ENCODE results near the gene NOSTRIN. TPM values are rescaled to one million over a fixed set of nuclear protein-coding genes. Genes with fewer than 3 reads are reported as not detected.

NOSTRIN gene
- total RNA-seq, 4 donors from 2014 or later = 40.0 to 91.6 (median 47.9) TPM

GRCh38 chr2:168907940-168908662 lies 105.7 kb downstream of the NOSTRIN start:
- Histone ChIP-seq H3K4me3 (no peak overlapping the region), H3K27me3 (peaks cover 11% of the 10 kb centered on the region), H3K36me3 (no peaks in the 10 kb centered on the region), H3K27ac (no peak overlapping the region), H3K4me1 (peaks cover 0 to 5% (median 2%) of the 10 kb centered on the region in 4 donors), H3K9me3 (no peaks in the 10 kb centered on the region)
- 90 to 92% methylated on average over 7 to 8 of the region's 8 CpGs for WGBS, 2 donors (ENCODE audit: low coverage in 1 of 2)
- intact Hi-C loops (cut with DNase I; ENCODE audit: low total_unique reads) = no loop called here
- in situ Hi-C loops (cut with MboI; ENCODE audit: low pct_ligation_motif_present in 1 of 4, low pct_unique_long_range_greater_than_20kb in 1 of 4, low sequenced_read_pairs in 3 of 4) = loop anchor here in 3 of 4 donors (25.0 kb wide), 3 partner anchors 146 to 771 kb away; no protein-coding TSS in a partner anchor
- TF ChIP-seq POLR2A (IDR thresholded peaks at IDR 0.05) (no peak), POLR2AphosphoS5 (IDR thresholded peaks at IDR 0.05) (no peak)
- no peak for DNase-seq

DNA sequence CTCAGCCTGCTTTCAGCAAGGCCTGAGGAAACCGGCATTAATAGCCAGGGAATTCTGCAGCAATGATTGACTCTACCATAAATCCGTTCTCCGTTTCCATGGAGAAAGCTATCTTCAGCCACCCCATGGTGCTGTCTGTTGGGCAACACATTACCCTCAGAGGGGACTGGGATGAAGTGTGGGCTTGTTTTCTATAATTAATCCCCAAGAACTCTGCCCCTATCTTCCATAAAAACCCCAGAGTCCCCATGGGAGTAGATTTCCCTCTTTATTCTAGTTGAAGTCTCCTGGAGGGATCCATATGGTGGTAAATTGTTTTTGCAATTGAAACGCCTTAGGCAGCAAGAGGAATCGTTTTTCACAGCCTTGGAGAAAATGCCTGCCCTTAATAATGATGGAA lies 107.9 kb downstream of the NOSTRIN start:
- Histone ChIP-seq H3K4me3 (no peak overlapping the region), H3K27ac (no peak overlapping the region), H3K4me1 (peaks cover 0 to 5% (median 2%) of the 10 kb centered on the region in 4 donors), H3K27me3 (peaks cover 9% of the 10 kb centered on the region), H3K36me3 (no peaks in the 10 kb centered on the region), H3K9me3 (no peaks in the 10 kb centered on the region)
- intact Hi-C loops (cut with DNase I; ENCODE audit: low total_unique reads) = no loop called here
- WGBS, 2 donors (ENCODE audit: low coverage in 1 of 2) = 79 to 81% methylated on average over 5 of the region's 5 CpGs
- in situ Hi-C loops (cut with MboI; ENCODE audit: low pct_ligation_motif_present in 1 of 4, low pct_unique_long_range_greater_than_20kb in 1 of 4, low sequenced_read_pairs in 3 of 4) = loop anchor here in 3 of 4 donors (25.0 kb wide), 3 partner anchors 148 to 773 kb away; no protein-coding TSS in a partner anchor
- DNase-seq = no peak
- no peak for TF ChIP-seq POLR2AphosphoS5 (IDR thresholded peaks at IDR 0.05)
- TF ChIP-seq, protein P1, sequence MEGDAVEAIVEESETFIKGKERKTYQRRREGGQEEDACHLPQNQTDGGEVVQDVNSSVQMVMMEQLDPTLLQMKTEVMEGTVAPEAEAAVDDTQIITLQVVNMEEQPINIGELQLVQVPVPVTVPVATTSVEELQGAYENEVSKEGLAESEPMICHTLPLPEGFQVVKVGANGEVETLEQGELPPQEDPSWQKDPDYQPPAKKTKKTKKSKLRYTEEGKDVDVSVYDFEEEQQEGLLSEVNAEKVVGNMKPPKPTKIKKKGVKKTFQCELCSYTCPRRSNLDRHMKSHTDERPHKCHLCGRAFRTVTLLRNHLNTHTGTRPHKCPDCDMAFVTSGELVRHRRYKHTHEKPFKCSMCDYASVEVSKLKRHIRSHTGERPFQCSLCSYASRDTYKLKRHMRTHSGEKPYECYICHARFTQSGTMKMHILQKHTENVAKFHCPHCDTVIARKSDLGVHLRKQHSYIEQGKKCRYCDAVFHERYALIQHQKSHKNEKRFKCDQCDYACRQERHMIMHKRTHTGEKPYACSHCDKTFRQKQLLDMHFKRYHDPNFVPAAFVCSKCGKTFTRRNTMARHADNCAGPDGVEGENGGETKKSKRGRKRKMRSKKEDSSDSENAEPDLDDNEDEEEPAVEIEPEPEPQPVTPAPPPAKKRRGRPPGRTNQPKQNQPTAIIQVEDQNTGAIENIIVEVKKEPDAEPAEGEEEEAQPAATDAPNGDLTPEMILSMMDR (IDR thresholded peaks at IDR 0.05) = no peak
- no peak for TF ChIP-seq EP300 (IDR thresholded peaks at IDR 0.05; ENCODE audit: low read depth)
- no peak for TF ChIP-seq POLR2A (IDR thresholded peaks at IDR 0.05)

DNA sequence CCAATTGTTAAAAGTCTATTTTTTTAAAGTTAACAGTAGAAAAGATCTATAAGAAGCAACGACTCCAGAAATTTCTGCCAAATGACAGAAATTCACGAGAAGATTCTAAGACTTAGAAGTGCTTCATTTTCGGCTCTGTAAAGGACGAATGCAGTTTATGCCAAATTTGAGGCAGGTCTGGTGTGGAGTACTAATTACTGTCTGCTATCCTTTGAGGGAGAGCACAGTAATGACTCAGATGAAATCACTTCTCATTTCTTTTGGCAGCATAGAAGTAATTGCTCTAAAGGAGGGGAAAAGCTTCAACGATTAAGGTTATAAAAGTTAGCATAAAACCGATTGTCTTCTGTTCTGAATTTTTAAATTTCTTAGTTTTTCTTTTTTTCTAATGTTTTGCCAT lies 110.0 kb downstream of the NOSTRIN start:
- WGBS, 2 donors (ENCODE audit: low coverage in 1 of 2) = 45 to 58% methylated on average over 6 of the region's 6 CpGs
- intact Hi-C loops (cut with DNase I; ENCODE audit: low total_unique reads) = no loop called here

DNA sequence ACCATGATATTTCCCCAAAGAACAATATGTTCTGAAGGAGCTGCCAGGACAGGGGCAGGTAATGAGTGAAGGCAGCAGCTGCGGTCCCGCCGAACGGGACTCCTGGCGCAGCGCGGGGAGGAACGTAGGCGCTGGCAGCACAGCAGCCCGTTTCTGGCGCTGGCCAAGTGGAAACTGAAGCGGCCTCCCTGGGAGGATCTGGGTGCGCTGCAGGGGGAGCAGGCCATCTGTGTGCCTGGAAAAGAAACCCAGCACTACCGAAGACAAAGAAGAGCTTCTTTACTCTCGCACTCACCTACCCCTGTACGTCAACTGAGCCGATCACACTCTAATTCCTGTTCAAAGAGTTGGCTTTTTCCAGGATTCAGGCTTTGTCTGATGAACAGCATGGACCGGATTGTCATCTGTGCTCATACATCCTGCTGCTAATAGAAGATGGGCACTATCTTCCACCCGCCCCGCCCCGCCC lies 110.5 kb downstream of the NOSTRIN start:
- WGBS, 2 donors (ENCODE audit: low coverage in 1 of 2) = 17 to 45% methylated on average over 4 to 21 of the region's 21 CpGs
- Histone ChIP-seq H3K9me3 (no peaks in the 10 kb centered on the region), H3K4me3 (peak overlapping the region in 1 of 4 donors; percentile 30), H3K4me1 (peaks cover 0 to 5% (median 2%) of the 10 kb centered on the region in 4 donors), H3K36me3 (no peaks in the 10 kb centered on the region), H3K27me3 (peaks cover 9% of the 10 kb centered on the region), H3K27ac (no peak overlapping the region)
- no peak for DNase-seq
- no peak for TF ChIP-seq POLR2A (IDR thresholded peaks at IDR 0.05)
- no peak for TF ChIP-seq EP300 (IDR thresholded peaks at IDR 0.05; ENCODE audit: low read depth)
- TF ChIP-seq, protein P1 (IDR thresholded peaks at IDR 0.05) = no peak
- no peak for TF ChIP-seq POLR2AphosphoS5 (IDR thresholded peaks at IDR 0.05)
- in situ Hi-C loops (cut with MboI; ENCODE audit: low pct_ligation_motif_present in 1 of 4, low pct_unique_long_range_greater_than_20kb in 1 of 4, low sequenced_read_pairs in 3 of 4) (loop anchor here in 3 of 4 donors (25.0 kb wide), 3 partner anchors 151 to 776 kb away; no protein-coding TSS in a partner anchor), intact Hi-C loops (cut with DNase I; ENCODE audit: low total_unique reads) (no loop called here)

More for the DNA sequence above, 110.0 kb downstream of the NOSTRIN start:
- TF ChIP-seq POLR2AphosphoS5 (IDR thresholded peaks at IDR 0.05) (no peak), POLR2A (IDR thresholded peaks at IDR 0.05) (no peak), EP300 (IDR thresholded peaks at IDR 0.05; ENCODE audit: low read depth) (no peak)
- TF ChIP-seq, protein P1 (IDR thresholded peaks at IDR 0.05) = no peak
- Histone ChIP-seq H3K4me3 (peak overlapping the region in 1 of 4 donors; percentile 30), H3K27ac (no peak overlapping the region), H3K4me1 (peaks cover 0 to 5% (median 2%) of the 10 kb centered on the region in 4 donors), H3K27me3 (peaks cover 9% of the 10 kb centered on the region), H3K36me3 (no peaks in the 10 kb centered on the region), H3K9me3 (no peaks in the 10 kb centered on the region)
- no peak for DNase-seq
- in situ Hi-C loops (cut with MboI; ENCODE audit: low pct_ligation_motif_present in 1 of 4, low pct_unique_long_range_greater_than_20kb in 1 of 4, low sequenced_read_pairs in 3 of 4) = loop anchor here in 3 of 4 donors (25.0 kb wide), 3 partner anchors 150 to 775 kb away; no protein-coding TSS in a partner anchor
